Measurements from ENCODE around the gene CCND1.
"Not testable (repeated sequence)": the region's sequence is repeated elsewhere in the genome, so short reads cannot be mapped to it uniquely, and the experiment has no call there.

Gene CCND1

GRCh38 chr11:69669486-69669885 is 28.5 kb downstream of the CCND1 start:
- DNase-seq: no peak

GRCh38 chr11:69670158-69670845 is 29.3 kb downstream of the CCND1 start:
- peak; percentile 71 for DNase-seq

- no peak for DNase-seq
Observed at GRCh38 chr11:69671734-69672465, 30.9 kb downstream of the CCND1 start.

GRCh38 chr11:69674267-69674885 is 33.4 kb downstream of the CCND1 start:
- no peak for DNase-seq

- DNase-seq: peak; percentile 96
Observed at GRCh38 chr11:69674886-69675714, 34.1 kb downstream of the CCND1 start, which contains the start of gene LTO1. Gene LTO1 (minus strand): TSS chr11:69675353. CDS start chr11:69675239, 114 bp downstream.

GRCh38 chr11:69677749-69678148 is 36.8 kb downstream of the CCND1 start:
- DNase-seq: no peak

- DNase-seq: no peak
Observed at GRCh38 chr11:69680688-69681087, 39.7 kb downstream of the CCND1 start.

GRCh38 chr11:69682221-69682620 is 41.3 kb downstream of the CCND1 start:
- DNase-seq: no peak

GRCh38 chr11:69682681-69683326 is 41.8 kb downstream of the CCND1 start:
- DNase-seq: no peak

GRCh38 chr11:69683764-69684333 is 42.9 kb downstream of the CCND1 start:
- DNase-seq: peak; percentile 17

GRCh38 chr11:69684651-69685050 is 43.7 kb downstream of the CCND1 start:
- no peak for DNase-seq

GRCh38 chr11:69685348-69685747 is 44.4 kb downstream of the CCND1 start:
- DNase-seq: no peak

- DNase-seq: no peak
Observed at GRCh38 chr11:69686452-69686851, 45.5 kb downstream of the CCND1 start.

- DNase-seq: no peak
Observed at GRCh38 chr11:69686856-69687255, 45.9 kb downstream of the CCND1 start.

- not testable (repeated sequence) for DNase-seq
Observed at GRCh38 chr11:69687969-69688771, 47.2 kb downstream of the CCND1 start.

GRCh38 chr11:69689484-69690319 is 48.7 kb downstream of the CCND1 start:
- no peak for DNase-seq

- no peak for DNase-seq
Observed at GRCh38 chr11:69691463-69691862, 50.5 kb downstream of the CCND1 start.

- no peak for DNase-seq
Observed at GRCh38 chr11:69692422-69692821, 51.5 kb downstream of the CCND1 start.

- DNase-seq: no peak
Observed at GRCh38 chr11:69694781-69695180, 53.8 kb downstream of the CCND1 start.

- DNase-seq: no peak
Observed at GRCh38 chr11:69695581-69695980, 54.6 kb downstream of the CCND1 start.
